H1 (cell line): Measurements from ENCODE around the gene PXK. TPM values are rescaled to one million over a fixed set of nuclear protein-coding genes. Genes with fewer than 3 reads are reported as not detected.

Experiments
- CTCF ChIA-PET: fragments of 300-600 bp; sonication (Branson Sonifier 250); formaldehyde crosslinking; loops from one replicate; lab custom pipeline; 2021; ENCODE audit not compliant: partially characterized antibody; lab: Charles Lee
- POLR2A ChIA-PET: fragments of 300-600 bp; sonication (Branson Sonifier 250); formaldehyde crosslinking; loops from one replicate; lab custom pipeline; 2021; ENCODE audit warnings: inconsistent platforms; ENCODE audit not compliant: partially characterized antibody; lab: Charles Lee
- DNase-seq, 2 experiments: peaks; one replicate each; pipeline versions ENCODE4 v3.0.0 to v3.0.0-alpha.2; 2010 to 2022; ENCODE audit warnings: low spot score in 2 of 2, low read depth in 1 of 2, mixed read lengths in 1 of 2
- FAIRE-seq: peaks from 2 replicates; lab custom pipeline; 2011; peaks lifted over from hg19 to GRCh38; lab: Jason Lieb, UNC
- H2AFZ ChIP-seq: 2 replicates; pipeline ENCODE4 v1.8.1; 2012; ENCODE audit warnings: low read length, inconsistent platforms
- H2AK5ac ChIP-seq: 2 replicates; pipeline ENCODE4 v1.6.1; 2013; ENCODE audit warnings: low read depth, low read length
- H2BK120ac ChIP-seq: replicated peaks from 2 replicates; pipeline ENCODE3; 2013; ENCODE audit warnings: low read depth, low read length, inconsistent platforms
- H2BK12ac ChIP-seq: 2 replicates; pipeline ENCODE4 v1.6.1; 2013; ENCODE audit warnings: low read depth, low read length
- H2BK15ac ChIP-seq: 2 replicates; pipeline ENCODE4 v1.6.1; 2013; ENCODE audit warnings: low read length
- H2BK20ac ChIP-seq: 2 replicates; pipeline ENCODE4 v1.6.1; 2013; ENCODE audit warnings: low read length
- H2BK5ac ChIP-seq: 2 replicates; pipeline ENCODE4 v1.6.1; 2013; ENCODE audit warnings: low read depth, low read length
- H3K14ac ChIP-seq: 2 replicates; pipeline ENCODE4 v1.6.1; 2013; ENCODE audit warnings: inconsistent platforms; ENCODE audit not compliant: insufficient read length
- H3K18ac ChIP-seq: 2 replicates; pipeline ENCODE4 v1.6.1; 2013; ENCODE audit warnings: low read length; ENCODE audit errors: extremely low read depth
- H3K23ac ChIP-seq: 2 replicates; pipeline ENCODE4 v1.6.1; 2013; ENCODE audit warnings: inconsistent platforms; ENCODE audit not compliant: insufficient read length
- H3K23me2 ChIP-seq: 2 replicates; pipeline ENCODE4 v1.6.1; 2013; ENCODE audit warnings: low read depth, low read length
- H3K27ac ChIP-seq: 2 replicates; pipeline ENCODE4 v1.6.1; 2011; ENCODE audit warnings: low read depth, low read length, inconsistent platforms
- H3K27me3 ChIP-seq, 4 experiments: replicated peaks in 1 of 4; 1 replicate in 1 of 4; 2 replicates in 3 of 4; pipeline versions ENCODE4 v1.6.1 to v1.8.1; 2011 to 2013; ENCODE audit warnings: low read length in 3 of 4, mild to moderate bottlenecking in 3 of 4, inconsistent platforms in 2 of 4, mixed read lengths in 2 of 4, moderate library complexity in 1 of 4; ENCODE audit not compliant: control insufficient read depth in 3 of 4, insufficient read depth in 3 of 4; ENCODE audit errors: extremely low read depth in 1 of 4
- H3K36me3 ChIP-seq, 4 experiments: 2 replicates each; pipeline versions ENCODE4 v1.6.1 to v1.8.1; 2011 to 2013; ENCODE audit warnings: mild to moderate bottlenecking in 4 of 4, low read length in 3 of 4, moderate library complexity in 2 of 4, control low read depth in 1 of 4, inconsistent platforms in 1 of 4; ENCODE audit not compliant: insufficient read depth in 4 of 4, control insufficient read depth in 2 of 4
- H3K4ac ChIP-seq: replicated peaks from 2 replicates; pipeline ENCODE3; 2013; ENCODE audit warnings: low read length, low read depth, mixed read lengths, inconsistent platforms; ENCODE audit not compliant: insufficient read length
- H3K4me1 ChIP-seq, 4 experiments: replicated peaks in 1 of 4; 1 replicate in 1 of 4; 2 replicates in 3 of 4; pipeline versions ENCODE4 v1.6.1 to v1.8.1; 2011 to 2013; ENCODE audit warnings: low read length in 3 of 4, inconsistent platforms in 2 of 4, mixed read lengths in 1 of 4; ENCODE audit not compliant: insufficient read depth in 4 of 4, control insufficient read depth in 3 of 4
- H3K4me2 ChIP-seq, 2 experiments: 2 replicates each; pipeline versions ENCODE4 v1.6.1 to v1.8.1; 2011 to 2013; ENCODE audit warnings: low read depth in 2 of 2, low read length in 2 of 2, control low read depth in 1 of 2, inconsistent platforms in 1 of 2, mild to moderate bottlenecking in 1 of 2; ENCODE audit not compliant: insufficient read depth in 1 of 2
- H3K4me3 ChIP-seq, 4 experiments: fragments of 200-600, 300-600 bp in 1 of 4; sonication (generic), shearing (Covaris generic), sonication (Bioruptor Twin) in 1 of 4; 2 replicates each; pipeline versions ENCODE4 v1.5.1 to v1.8.1; 2011 to 2016; ENCODE audit warnings: low read length in 4 of 4, low read depth in 3 of 4, control low read depth in 2 of 4, inconsistent platforms in 2 of 4, mild to moderate bottlenecking in 2 of 4, mixed read lengths in 1 of 4, moderate library complexity in 1 of 4; ENCODE audit not compliant: insufficient read depth in 2 of 4; ENCODE audit errors: extremely low read depth in 1 of 4
- H3K56ac ChIP-seq: replicated peaks from 2 replicates; pipeline ENCODE3; 2013; ENCODE audit warnings: low read depth, mild to moderate bottlenecking, mixed read lengths, low read length, inconsistent platforms; ENCODE audit not compliant: insufficient read length
- H3K79me1 ChIP-seq: 2 replicates; pipeline ENCODE4 v1.6.1; 2013; ENCODE audit warnings: low read depth, low read length, control low read depth
- H3K79me2 ChIP-seq, 2 experiments: 2 replicates each; pipeline versions ENCODE4 v1.6.1 to v1.8.1; 2012 to 2013; ENCODE audit warnings: low read length in 2 of 2, mild to moderate bottlenecking in 2 of 2, inconsistent platforms in 1 of 2; ENCODE audit not compliant: insufficient read depth in 2 of 2, control insufficient read depth in 1 of 2
- H3K9ac ChIP-seq, 4 experiments: replicated peaks in 1 of 4; 1 replicate in 1 of 4; 2 replicates in 3 of 4; pipeline versions ENCODE4 v1.6.1 to v1.8.1; 2011 to 2013; ENCODE audit warnings: low read depth in 3 of 4, low read length in 3 of 4, control low read depth in 2 of 4, mild to moderate bottlenecking in 2 of 4, moderate library complexity in 2 of 4, inconsistent platforms in 1 of 4; ENCODE audit errors: extremely low read depth in 1 of 4
- H3K9me3 ChIP-seq, 2 experiments: 2 replicates each; pipeline versions ENCODE4 v1.6.1 to v1.8.1; 2012 to 2013; ENCODE audit warnings: mild to moderate bottlenecking in 2 of 2, moderate library complexity in 2 of 2, control low read depth in 1 of 2, inconsistent platforms in 1 of 2, low read depth in 1 of 2, low read length in 1 of 2, mixed read lengths in 1 of 2; ENCODE audit not compliant: insufficient read depth in 2 of 2
- H4K20me1 ChIP-seq, 2 experiments: replicated peaks in 1 of 2; 2 replicates each; pipeline versions ENCODE3 to v1.8.1; 2011 to 2013; ENCODE audit warnings: inconsistent platforms in 2 of 2, low read length in 2 of 2, mild to moderate bottlenecking in 1 of 2; ENCODE audit not compliant: insufficient read depth in 2 of 2, control insufficient read depth in 1 of 2
- H4K5ac ChIP-seq: 2 replicates; pipeline ENCODE4 v1.6.1; 2013; ENCODE audit warnings: low read length, low read depth, mixed read lengths, inconsistent platforms; ENCODE audit not compliant: insufficient read length
- H4K8ac ChIP-seq: 2 replicates; pipeline ENCODE4 v1.8.0; 2013; ENCODE audit warnings: mild to moderate bottlenecking, moderate library complexity, low read length, inconsistent platforms; ENCODE audit not compliant: insufficient read depth; ENCODE audit errors: extremely low read depth
- H4K91ac ChIP-seq: replicated peaks from 2 replicates; pipeline ENCODE3; 2013; ENCODE audit warnings: low read length, mixed read lengths, inconsistent platforms; ENCODE audit not compliant: insufficient read length
- BCL11A ChIP-seq, 2 experiments: IDR thresholded peaks; one replicate each; pipeline ENCODE4 v1.6.1; 2011; ENCODE audit warnings: low read depth in 2 of 2, low read length in 2 of 2, mild to moderate bottlenecking in 2 of 2
- CEBPB ChIP-seq: IDR thresholded peaks from 2 replicates; pipeline ENCODE4 v1.6.1; 2012; ENCODE audit warnings: low read depth, low read length
- CHD2 ChIP-seq: IDR thresholded peaks from 2 replicates; pipeline ENCODE4 v1.6.1; 2012; ENCODE audit warnings: low read length, improper control_type of control experiment
- CREB1 ChIP-seq: IDR thresholded peaks from 2 replicates; pipeline ENCODE4 v1.6.1; 2012; ENCODE audit warnings: inconsistent platforms
- GABPA ChIP-seq: IDR thresholded peaks from 2 replicates; pipeline ENCODE4 v1.6.1; 2011; ENCODE audit warnings: mild to moderate bottlenecking, low read length, moderate library complexity, borderline replicate concordance; ENCODE audit not compliant: insufficient read depth
- KDM4A ChIP-seq: IDR thresholded peaks from one replicate; pipeline ENCODE4 v1.7.1; 2012; ENCODE audit warnings: low read depth, mild to moderate bottlenecking, moderate library complexity, low read length, inconsistent platforms; ENCODE audit not compliant: severe bottlenecking
- PHF8 ChIP-seq: fragments of 200-600 bp; sonication (generic); conservative IDR thresholded peaks from 2 replicates; pipeline ENCODE4 v1.7.1; 2012; ENCODE audit warnings: low read depth, mild to moderate bottlenecking, inconsistent platforms, low read length, moderate library complexity
- RNF2 ChIP-seq: fragments of 200-900, 300-1000 bp; sonication (generic); IDR thresholded peaks from 2 replicates; pipeline ENCODE4 v1.7.1; 2016; ENCODE audit warnings: borderline replicate concordance, low read depth, mild to moderate bottlenecking, antibody characterized with exemption, low read length; ENCODE audit not compliant: poor library complexity, severe bottlenecking; ENCODE audit errors: missing control alignments
- RXRA ChIP-seq: IDR thresholded peaks from 2 replicates; pipeline ENCODE4 v1.6.1; 2011; ENCODE audit warnings: low read depth, mild to moderate bottlenecking, low read length, moderate library complexity; ENCODE audit not compliant: insufficient read depth
- SAP30 ChIP-seq: fragments of 300-600 bp; sonication (generic); IDR thresholded peaks from 2 replicates; pipeline ENCODE4 v1.7.1; 2012; ENCODE audit warnings: low read length, moderate library complexity, mild to moderate bottlenecking, inconsistent platforms; ENCODE audit not compliant: insufficient read depth, insufficient replicate concordance
- SIN3A ChIP-seq, 2 experiments: IDR thresholded peaks in 1 of 2; conservative IDR thresholded peaks in 1 of 2; 2 replicates each; pipeline ENCODE4 v1.6.1; 2011 to 2012; ENCODE audit warnings: low read length in 2 of 2, improper control_type of control experiment in 1 of 2, low read depth in 1 of 2, mild to moderate bottlenecking in 1 of 2
- SP4 ChIP-seq: IDR thresholded peaks from 2 replicates; pipeline ENCODE4 v1.6.1; 2012; ENCODE audit warnings: low read length, inconsistent platforms
- SUZ12 ChIP-seq: fragments of 200-600 bp; sonication (generic); IDR thresholded peaks from 2 replicates; pipeline ENCODE4 v1.6.1; 2012; ENCODE audit warnings: mild to moderate bottlenecking, inconsistent platforms, low read length, moderate library complexity, mixed read lengths
- TAF7 ChIP-seq: optimal IDR thresholded peaks from 2 replicates; pipeline ENCODE3; 2011; ENCODE audit warnings: low read depth, mild to moderate bottlenecking, inconsistent platforms, low read length, moderate library complexity, borderline replicate concordance
- TBP ChIP-seq: IDR thresholded peaks from 2 replicates; pipeline ENCODE4 v1.6.1; 2011; ENCODE audit warnings: low read depth, low read length, improper control_type of control experiment
- WGBS, 2 experiments: shearing (Covaris generic) in 1 of 2; methylation state at CpG; one replicate each; pipeline versions ENCODE4 v1.1.6 to v1.1.7; 2013 to 2015; ENCODE audit warnings: low lambda C conversion rate in 2 of 2, mixed read lengths in 2 of 2, inconsistent platforms in 1 of 2, low coverage in 1 of 2, missing lambda C conversion rate in 1 of 2; ENCODE audit not compliant: insufficient replicate concordance in 2 of 2, insufficient coverage in 1 of 2, insufficient read length in 1 of 2; ENCODE audit errors: extremely low coverage in 1 of 2, missing lambda C conversion rate in 1 of 2; 5-methylcytosine and 5-hydroxymethylcytosine counted together
- polyA plus RNA-seq, 7 experiments: library from polyadenylated mRNA; depleted of rRNA in 3 of 7; stranded (reverse) in 5 of 7; unstranded in 2 of 7; fragments of >200 nt in 5 of 7; fragments of 200-250 nt in 2 of 7; gene quantifications; 1 replicate in 5 of 7; 2 replicates in 1 of 7; 4 replicates in 1 of 7; pipeline versions ENCODE4 v1.2.1 to v1.2.3, GENCODE V29; 2011 to 2013; ENCODE audit warnings: missing spikeins in 2 of 7, mixed read lengths in 2 of 7
- total RNA-seq: library from RNA; stranded (reverse); fragmentation: NEBNext Ultra II Directional; extraction: Animal tissue kit (Norgen Biotek cat#: 25700); gene quantifications from 2 replicates; pipeline ENCODE4 v1.2.1, GENCODE V29; 2021

The PXK gene
- total and polyA plus RNA-seq, 2 of the 8 experiments (the other 6 are each of a cell fraction or from before 2014, with no cell fraction given) = 3.5 to 7.1 TPM

DNA sequence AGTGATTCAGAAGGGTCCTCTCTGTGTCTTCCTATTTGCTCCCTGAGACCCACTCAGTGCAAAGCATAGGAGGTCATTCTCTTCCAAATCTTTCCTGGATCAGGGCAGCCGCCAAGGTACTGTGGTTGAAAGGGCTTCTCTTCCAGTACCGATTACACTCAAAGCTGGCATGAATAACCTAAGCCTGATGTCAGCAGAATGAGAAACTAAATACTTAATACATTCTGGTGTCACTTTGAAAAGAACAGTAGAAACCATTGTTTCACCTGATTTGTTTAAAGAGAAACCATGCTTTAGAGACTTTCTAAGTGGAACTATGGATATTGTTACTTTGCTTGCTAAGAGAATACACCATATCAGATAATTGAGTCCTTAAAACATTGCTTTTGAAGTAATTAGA is 50.8 kb downstream of the PXK start:
- H3K9ac ChIP-seq = no peak overlapping the region
- H3K79me2 ChIP-seq = no peaks in the 10 kb centered on the region
- H4K20me1 ChIP-seq = no peaks in the 10 kb centered on the region
- H3K4me3 ChIP-seq = no peak overlapping the region
- H2AK5ac ChIP-seq = no peak overlapping the region
- no peak overlapping the region for H3K27ac ChIP-seq
- no peaks in the 10 kb centered on the region for H3K4me1 ChIP-seq
- H2AFZ ChIP-seq = no peak overlapping the region
- no peak overlapping the region for H3K18ac ChIP-seq
- FAIRE-seq = no peak
- H3K79me1 ChIP-seq = no peaks in the 10 kb centered on the region
- POLR2A ChIA-PET = no interaction called here
- H2BK5ac ChIP-seq = no peak overlapping the region
- no peaks in the 10 kb centered on the region for H3K36me3 ChIP-seq
- no peak overlapping the region for H2BK15ac ChIP-seq
- no peak overlapping the region for H2BK12ac ChIP-seq
- no peaks in the 10 kb centered on the region for H3K27me3 ChIP-seq
- H3K9me3 ChIP-seq = no peaks in the 10 kb centered on the region
- no peaks in the 10 kb centered on the region for H3K23me2 ChIP-seq
- 89% methylated on average over 2 of the region's 2 CpGs; no CpG with 5 or more reads in 1 of the 2 experiments for WGBS, 2 experiments
- no peak overlapping the region for H3K4ac ChIP-seq
- H4K91ac ChIP-seq = no peak overlapping the region
- CTCF ChIA-PET = interaction anchor here (0.9 to 3.0 kb wide), 3 partner anchors 12 to 250 kb away, joined by 3 to 8 read pairs (median 3); no protein-coding TSS in a partner anchor
- no peak overlapping the region for H2BK120ac ChIP-seq
- H4K5ac ChIP-seq = no peak overlapping the region
- H3K4me2 ChIP-seq = no peak overlapping the region
- no peak overlapping the region for H3K56ac ChIP-seq
- DNase-seq = no peak
- no peak overlapping the region for H3K14ac ChIP-seq
- H4K8ac ChIP-seq = no peak overlapping the region
- no peak overlapping the region for H3K23ac ChIP-seq
- H2BK20ac ChIP-seq = no peak overlapping the region
- TF ChIP-seq GABPA = no peak
- no peak for TF ChIP-seq SAP30
- TF ChIP-seq SUZ12 = no peak
- TF ChIP-seq BCL11A (IDR thresholded peaks at IDR 0.05; ENCODE audit: low read depth in 2 of 2, low read length in 2 of 2) = no peak
- TF ChIP-seq RNF2 = no peak
- no peak for TF ChIP-seq SIN3A (conservative IDR thresholded peaks at IDR 0.05 in 1 of 2, IDR thresholded peaks at IDR 0.05 in 1 of 2; ENCODE audit: low read depth in 1 of 2, low read length in 2 of 2)
- TF ChIP-seq KDM4A = no peak
- TF ChIP-seq CREB1 = no peak
- TF ChIP-seq PHF8 = no peak
- no peak for TF ChIP-seq RXRA
- no peak for TF ChIP-seq TAF7
- TF ChIP-seq CEBPB = no peak
- TF ChIP-seq SP4 = no peak
- TF ChIP-seq CHD2 = no peak
- no peak for TF ChIP-seq TBP
